ENCODE measurements around the gene CCDC85B. TPM values are rescaled to one million over a fixed set of nuclear protein-coding genes. Genes with fewer than 3 reads are reported as not detected.
A peak's percentile ranks its signal among the peaks of the same experiment; 100 is the strongest.

Gene CCDC85B
- total and polyA plus RNA-seq, 2 of the 8 experiments (the other 6 are each of a cell fraction or from before 2014, with no cell fraction given) = 19.8 to 30.8 TPM

GRCh38 chr11:65856689-65857499 is 33.6 kb upstream of the CCDC85B start:
- peak overlapping the region; percentile 77 for H4K91ac ChIP-seq (replicated peaks; ENCODE audit: insufficient read length, low read length)
- H2BK15ac ChIP-seq (ENCODE audit: low read length) = no peak overlapping the region
- peaks cover 17 to 34% (median 30%) of the 10 kb centered on the region in 4 experiments for H3K36me3 ChIP-seq (ENCODE audit: control insufficient read depth in 2 of 4, insufficient read depth in 4 of 4, low read length in 3 of 4)
- H3K56ac ChIP-seq (replicated peaks; ENCODE audit: insufficient read length, low read depth, low read length) = peak overlapping the region; percentile 48
- no peak overlapping the region for H2BK12ac ChIP-seq (ENCODE audit: low read depth, low read length)
- H3K23me2 ChIP-seq (ENCODE audit: low read depth, low read length) = peaks cover 19% of the 10 kb centered on the region
- H2BK120ac ChIP-seq (replicated peaks; ENCODE audit: low read depth, low read length) = no peak overlapping the region
- no peak overlapping the region for H2AFZ ChIP-seq (ENCODE audit: low read length)
- POLR2A ChIA-PET (ENCODE audit: partially characterized antibody) = interaction anchor here (0.5 to 39.7 kb wide), 14 partner anchors 1 to 356 kb away, joined by 3 to 1071 read pairs (median 4); partner anchors contain the start of genes CCDC85B, CFL1, CTSW and EFEMP2
- peak overlapping the region; percentile 61; the same call in 1 of the 2 replicates for H2AK5ac ChIP-seq (ENCODE audit: low read depth, low read length)
- H3K14ac ChIP-seq (ENCODE audit: insufficient read length) = no peak overlapping the region
- FAIRE-seq (no peak), DNase-seq (ENCODE audit: low read depth in 1 of 2, low spot score in 2 of 2) (peak in 1 of 2 experiments; percentile 84)
- peak overlapping the region; percentile 85 to 90 (median 88) for H3K9ac ChIP-seq (replicated peaks in 1 of 4; ENCODE audit: extremely low read depth in 1 of 4, low read depth in 3 of 4, low read length in 3 of 4)
- peak overlapping the region; percentile 95 for H4K8ac ChIP-seq (ENCODE audit: extremely low read depth, insufficient read depth, low read length)
- H2BK20ac ChIP-seq (ENCODE audit: low read length) = no peak overlapping the region
- peak overlapping the region; percentile 63 for H3K4ac ChIP-seq (replicated peaks; ENCODE audit: insufficient read length, low read depth, low read length)
- no peak overlapping the region for H3K23ac ChIP-seq (ENCODE audit: insufficient read length)
- no peaks in the 10 kb centered on the region for H3K27me3 ChIP-seq (replicated peaks in 1 of 4; ENCODE audit: control insufficient read depth in 3 of 4, extremely low read depth in 1 of 4, insufficient read depth in 3 of 4, low read length in 3 of 4)
- 4% methylated on average over 53 of the region's 57 CpGs; no CpG with 5 or more reads in 1 of the 2 experiments for WGBS, 2 experiments (ENCODE audit: extremely low coverage in 1 of 2, insufficient coverage in 1 of 2, insufficient read length in 1 of 2, insufficient replicate concordance in 2 of 2, low coverage in 1 of 2, low lambda C conversion rate in 2 of 2, missing lambda C conversion rate in 1 of 2)
- H3K4me3 ChIP-seq (ENCODE audit: extremely low read depth in 1 of 4, insufficient read depth in 2 of 4, low read depth in 3 of 4, low read length in 4 of 4) = peak overlapping the region; percentile 86 to 96 (median 91)
- H4K5ac ChIP-seq (ENCODE audit: insufficient read length, low read depth, low read length) = peak overlapping the region; percentile 55
- peaks cover 15 to 41% of the 10 kb centered on the region in 2 experiments for H3K79me2 ChIP-seq (ENCODE audit: control insufficient read depth in 1 of 2, insufficient read depth in 2 of 2, low read length in 2 of 2)
- peaks cover 0 to 15% (median 6%) of the 10 kb centered on the region in 4 experiments; a peak in 5 of 7 replicates for H3K4me1 ChIP-seq (replicated peaks in 1 of 4; ENCODE audit: control insufficient read depth in 3 of 4, insufficient read depth in 4 of 4, low read length in 3 of 4)
- peak overlapping the region; percentile 55 for H3K18ac ChIP-seq (ENCODE audit: extremely low read depth, low read length)
- H3K27ac ChIP-seq (ENCODE audit: low read depth, low read length) = peak overlapping the region; percentile 81
- peak overlapping the region; percentile 95 for H2BK5ac ChIP-seq (ENCODE audit: low read depth, low read length)
- peak overlapping the region; percentile 83 to 84 for H3K4me2 ChIP-seq (ENCODE audit: insufficient read depth in 1 of 2, low read depth in 2 of 2, low read length in 2 of 2)
- peaks cover 20% of the 10 kb centered on the region for H3K79me1 ChIP-seq (ENCODE audit: low read depth, low read length)
- H3K9me3 ChIP-seq (ENCODE audit: insufficient read depth in 2 of 2, low read depth in 1 of 2, low read length in 1 of 2) = no peaks in the 10 kb centered on the region
- H4K20me1 ChIP-seq (replicated peaks in 1 of 2; ENCODE audit: control insufficient read depth in 1 of 2, insufficient read depth in 2 of 2, low read length in 2 of 2) = peaks cover 29 to 30% of the 10 kb centered on the region in 2 experiments
- CTCF ChIA-PET (ENCODE audit: partially characterized antibody) = interaction anchor here (0.9 to 8.6 kb wide), 3 partner anchors 13 to 41 kb away, joined by 4 to 71 read pairs (median 8); partner anchors contain the start of gene EFEMP2
- TF ChIP-seq SAP30 (IDR thresholded peaks at IDR 0.05; ENCODE audit: insufficient read depth, insufficient replicate concordance, low read length) (peak; percentile 64), POLR2A (IDR thresholded peaks at IDR 0.05; ENCODE audit: control extremely low read depth in 1 of 2, low read depth in 2 of 2, low read length in 2 of 2) (peak in 1 of 2 experiments; percentile 63; a peak in 1 of 3 replicates), ATF2 (IDR thresholded peaks at IDR 0.05; ENCODE audit: low read length) (peak; percentile 35; the same call in 1 of the 2 replicates), GTF2F1 (IDR thresholded peaks at IDR 0.05; ENCODE audit: borderline replicate concordance, low read depth, low read length) (no peak), ASH2L (IDR thresholded peaks at IDR 0.05; ENCODE audit: low read length) (peak; percentile 67), POU5F1 (IDR thresholded peaks at IDR 0.05; ENCODE audit: low read depth, low read length) (no peak), MAX (IDR thresholded peaks at IDR 0.05) (peak; percentile 72), POLR2AphosphoS5 (IDR thresholded peaks at IDR 0.05; ENCODE audit: low read depth, low read length) (peak; percentile 74)

Measured in H1 (cell line).